ENCODE results near the gene RPTOR.

RPTOR gene

DNA sequence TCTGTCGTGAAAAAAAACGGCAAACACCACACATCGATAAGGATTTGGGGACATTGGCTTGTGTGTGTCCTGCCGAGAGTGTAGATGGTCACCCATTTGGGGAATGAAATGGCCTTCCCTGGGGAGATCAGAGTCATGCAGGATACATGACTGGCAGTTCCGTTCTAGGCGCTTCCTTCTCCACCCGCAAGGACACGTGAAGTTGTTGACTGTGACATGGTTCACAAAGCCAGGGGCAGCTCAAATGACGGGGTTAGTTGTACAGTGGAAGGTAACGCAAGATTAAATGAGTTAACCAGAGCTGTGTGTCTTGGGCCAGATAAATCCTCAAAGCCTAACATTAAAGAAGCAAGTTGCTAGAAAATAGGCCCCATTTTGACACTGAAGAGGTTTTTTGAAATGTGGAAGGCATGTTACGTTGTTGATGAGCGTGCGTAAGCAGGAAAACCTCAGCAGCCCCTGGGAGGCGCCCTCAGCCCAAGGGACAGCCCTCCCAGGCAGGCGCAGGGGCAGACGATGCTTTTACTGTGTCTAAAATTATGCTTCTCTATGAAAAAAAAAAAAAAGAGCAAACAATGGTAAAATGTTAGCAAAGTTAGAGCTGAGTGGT, 411.1 kb downstream of the RPTOR start:
- TF ChIP-seq GATA3 (IDR thresholded peaks at IDR 0.05; ENCODE audit: low read depth, low read length) (no peak), GATA2 (IDR thresholded peaks at IDR 0.05; ENCODE audit: low read depth, low read length) (no peak)

DNA sequence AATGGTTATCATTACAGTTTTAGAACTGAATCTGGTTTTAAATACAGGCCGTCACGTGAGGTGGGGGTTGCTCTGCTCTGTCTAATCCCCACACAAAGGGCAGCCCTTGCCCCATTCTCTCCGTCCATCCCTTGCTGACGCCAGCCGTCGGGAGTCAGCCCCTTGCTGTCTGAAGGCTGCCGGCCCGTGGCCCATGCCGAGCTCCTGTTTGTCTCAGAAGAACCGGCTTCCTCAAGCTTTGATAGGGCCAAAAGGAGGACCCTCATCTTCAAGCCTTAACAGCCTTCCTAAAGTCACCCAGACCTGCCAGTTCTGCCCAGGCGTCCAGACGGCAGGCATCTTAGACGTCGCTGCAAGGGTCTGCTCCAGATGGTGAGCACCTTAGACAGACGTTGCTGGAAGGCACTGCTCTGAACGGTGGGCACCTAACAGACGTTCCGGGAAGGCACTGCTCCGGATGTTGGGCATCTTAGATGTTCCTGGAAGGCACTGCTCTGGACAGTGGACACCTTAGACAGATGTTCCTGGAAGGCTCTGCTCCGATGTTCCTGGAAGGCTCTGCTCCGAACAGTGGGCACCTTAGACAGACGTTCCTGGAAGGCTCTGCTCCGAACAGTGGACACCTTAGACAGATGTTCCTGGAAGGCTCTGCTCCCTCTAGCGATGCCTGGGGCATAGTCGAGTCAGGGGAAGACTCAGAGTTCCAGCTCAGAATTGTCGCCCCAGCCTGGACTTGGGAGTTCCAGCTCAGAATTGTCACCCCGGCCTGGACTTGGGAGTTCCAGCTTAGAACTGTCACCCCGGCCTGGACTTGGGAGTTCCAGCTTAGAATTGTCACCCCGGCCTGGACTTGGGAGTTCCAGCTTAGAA, 411.9 kb downstream of the RPTOR start:
- no peak for TF ChIP-seq GATA3 (IDR thresholded peaks at IDR 0.05; ENCODE audit: low read depth, low read length)
- no peak for TF ChIP-seq GATA2 (IDR thresholded peaks at IDR 0.05; ENCODE audit: low read depth, low read length)

DNA sequence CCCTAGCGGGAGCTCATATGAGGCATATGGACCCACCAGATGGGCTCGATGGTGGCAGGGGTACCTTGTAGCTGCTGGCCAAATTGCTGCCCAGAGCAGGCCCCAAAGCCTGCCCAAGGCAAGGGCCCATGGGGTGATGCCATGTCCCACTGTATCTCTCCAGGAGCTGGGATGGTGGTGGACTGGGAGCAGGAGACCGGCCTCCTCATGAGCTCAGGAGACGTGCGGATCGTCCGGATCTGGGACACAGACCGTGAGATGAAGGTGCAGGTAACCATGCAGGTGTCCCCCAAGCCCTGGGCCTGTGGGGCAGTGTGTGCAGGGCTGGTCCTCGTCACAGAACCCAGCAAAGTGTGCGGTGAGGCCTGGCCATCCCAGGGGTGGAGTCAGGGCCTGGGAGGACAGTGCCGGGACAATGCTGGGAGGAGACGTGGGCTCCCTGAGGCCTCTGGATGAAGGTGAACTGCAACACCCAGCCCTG, 412.9 kb downstream of the RPTOR start:
- TF ChIP-seq GATA3 (IDR thresholded peaks at IDR 0.05; ENCODE audit: low read depth, low read length) (no peak), GATA2 (IDR thresholded peaks at IDR 0.05; ENCODE audit: low read depth, low read length) (no peak)

DNA sequence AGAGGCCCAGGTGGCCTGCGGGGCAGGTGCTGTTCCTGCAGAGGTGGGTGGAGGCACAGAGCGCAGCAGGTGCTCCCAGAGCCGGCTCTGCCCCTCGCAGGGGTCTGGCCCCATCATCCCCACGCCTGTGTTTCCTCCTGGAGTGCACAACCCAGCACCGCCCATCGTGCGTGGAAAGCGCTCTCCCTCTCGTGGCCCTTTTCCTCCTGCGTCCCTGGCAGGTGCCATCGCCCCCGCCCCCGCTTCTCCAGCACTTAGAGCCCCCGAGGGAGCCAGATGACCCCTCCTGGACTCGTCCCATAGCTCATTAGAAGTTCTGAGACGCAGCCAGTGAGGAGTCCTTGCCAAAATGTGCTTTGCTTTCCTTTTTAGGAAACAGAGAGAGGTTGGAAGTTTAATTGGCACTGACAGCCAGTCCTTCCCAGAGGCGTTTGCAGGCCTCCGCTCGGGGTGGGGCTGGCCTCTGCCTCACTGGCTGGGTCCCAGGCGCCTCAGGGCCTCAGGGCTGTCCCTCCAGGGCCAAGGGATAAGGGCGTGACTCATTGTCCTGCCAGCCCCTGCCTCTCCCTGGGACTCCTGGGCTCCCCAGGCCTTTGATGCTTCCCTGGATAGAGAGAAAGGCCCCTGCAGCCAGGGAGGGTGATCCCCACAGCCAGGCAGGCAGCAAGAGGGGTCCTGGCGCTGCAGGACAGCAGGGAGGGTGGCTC, 414.8 kb downstream of the RPTOR start:
- TF ChIP-seq GATA3 (IDR thresholded peaks at IDR 0.05; ENCODE audit: low read depth, low read length) (no peak), GATA2 (IDR thresholded peaks at IDR 0.05; ENCODE audit: low read depth, low read length) (no peak)

DNA sequence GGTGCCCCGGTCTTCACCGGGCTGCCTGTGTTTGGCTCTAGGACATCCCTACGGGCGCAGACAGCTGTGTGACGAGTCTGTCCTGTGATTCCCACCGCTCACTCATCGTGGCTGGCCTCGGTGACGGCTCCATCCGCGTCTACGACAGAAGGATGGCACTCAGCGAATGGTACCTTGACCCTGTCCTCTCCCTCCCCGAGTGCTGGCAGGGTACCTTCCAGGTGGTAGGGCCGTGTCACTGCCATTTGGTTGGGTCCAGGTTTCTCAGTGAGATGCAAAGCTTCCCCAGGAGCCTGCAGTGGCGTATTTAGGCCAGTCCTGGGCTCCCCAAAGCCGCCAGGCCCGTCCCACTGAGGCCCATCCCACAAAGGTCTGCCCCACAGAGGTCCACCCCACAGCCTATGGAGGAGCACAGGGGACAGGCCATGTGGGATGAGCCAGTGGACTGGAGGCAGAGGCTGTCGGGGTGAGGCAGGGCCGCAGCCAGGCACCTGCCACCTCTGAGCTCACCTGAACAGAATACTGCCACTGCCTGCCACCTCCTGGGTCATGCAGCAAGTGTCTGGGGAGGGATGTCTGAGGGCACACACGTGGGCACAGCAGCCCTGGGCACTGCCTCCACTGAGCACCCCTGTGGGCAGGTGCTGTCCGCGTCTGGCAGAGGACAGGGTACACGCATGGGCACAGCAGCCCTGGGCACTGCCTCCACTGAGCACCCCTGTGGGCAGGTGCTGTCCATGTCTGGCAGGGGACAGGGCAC, 415.6 kb downstream of the RPTOR start:
- TF ChIP-seq GATA2 (IDR thresholded peaks at IDR 0.05; ENCODE audit: low read depth, low read length) (no peak), GATA3 (IDR thresholded peaks at IDR 0.05; ENCODE audit: low read depth, low read length) (no peak)

DNA sequence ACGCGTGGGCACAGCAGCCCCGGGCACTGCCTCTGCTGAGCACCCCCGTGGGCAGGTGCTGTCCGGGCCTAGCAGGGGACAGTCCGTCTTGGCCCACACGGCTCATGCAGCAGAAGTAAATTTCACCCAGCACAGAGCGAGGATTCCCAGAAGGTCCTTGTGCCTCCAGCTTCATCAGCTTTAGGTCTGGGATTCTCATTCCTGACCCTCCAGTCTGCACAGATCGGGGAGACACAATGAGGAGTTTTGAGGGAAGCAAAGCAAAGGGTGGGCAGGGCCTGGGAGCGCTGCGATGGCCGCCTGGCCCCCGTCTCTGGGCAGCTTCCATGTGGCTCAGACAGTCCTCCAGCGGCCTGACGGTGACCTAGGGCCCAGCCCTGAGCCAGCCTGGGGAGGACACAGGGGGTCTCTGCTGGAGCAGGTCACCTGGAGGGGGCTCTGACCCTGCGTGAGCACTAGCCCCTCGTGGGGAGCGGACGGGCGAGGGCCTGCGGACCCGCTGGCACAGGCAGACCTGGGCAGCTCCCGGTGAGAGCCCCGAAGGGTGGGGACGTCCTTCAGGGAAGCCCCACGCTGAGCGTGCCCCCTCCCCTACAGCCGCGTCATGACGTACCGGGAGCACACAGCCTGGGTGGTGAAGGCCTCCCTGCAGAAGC, 416.3 kb downstream of the RPTOR start:
- TF ChIP-seq GATA3 (IDR thresholded peaks at IDR 0.05; ENCODE audit: low read depth, low read length) (no peak), GATA2 (IDR thresholded peaks at IDR 0.05; ENCODE audit: low read depth, low read length) (no peak)

DNA sequence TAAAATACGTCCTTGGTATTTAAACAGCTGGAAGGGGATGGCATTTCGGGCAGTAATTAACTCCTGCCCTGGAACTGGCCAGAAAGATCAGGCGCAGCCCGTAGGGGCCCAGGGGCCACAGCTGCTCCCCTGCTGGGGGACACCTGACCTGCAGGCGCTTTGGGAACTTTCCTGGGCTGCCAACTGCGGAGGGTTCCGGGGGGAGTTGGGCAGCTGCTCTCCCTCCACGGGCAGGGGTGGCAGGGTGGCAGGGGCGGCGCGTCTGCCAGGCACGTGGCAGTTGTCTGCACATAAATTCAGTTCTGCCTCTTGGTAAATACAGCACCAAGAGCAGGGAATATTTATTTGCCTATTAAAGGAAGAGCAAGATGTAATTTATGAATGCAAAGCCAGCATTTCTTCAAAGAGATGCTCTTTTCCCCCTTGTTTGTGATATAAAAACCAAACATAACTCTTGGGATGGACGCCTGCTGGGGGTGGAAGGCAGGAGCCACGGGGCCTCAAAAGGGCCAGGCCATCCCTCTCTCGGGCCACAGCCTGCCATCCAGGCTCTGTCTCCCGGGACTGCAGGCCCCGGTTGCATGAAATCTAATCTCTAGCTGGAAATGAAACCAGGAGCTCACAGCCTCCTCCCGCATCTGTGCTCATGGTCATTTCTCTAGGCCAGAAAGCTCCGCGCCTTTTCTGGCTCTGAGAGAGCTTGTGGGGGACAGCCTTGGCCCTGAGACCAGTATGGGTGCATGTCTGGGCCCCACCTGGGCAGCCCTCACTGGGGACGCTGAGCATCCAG, 417.1 kb downstream of the RPTOR start:
- no peak for TF ChIP-seq GATA3 (IDR thresholded peaks at IDR 0.05; ENCODE audit: low read depth, low read length)
- no peak for TF ChIP-seq GATA2 (IDR thresholded peaks at IDR 0.05; ENCODE audit: low read depth, low read length)

DNA sequence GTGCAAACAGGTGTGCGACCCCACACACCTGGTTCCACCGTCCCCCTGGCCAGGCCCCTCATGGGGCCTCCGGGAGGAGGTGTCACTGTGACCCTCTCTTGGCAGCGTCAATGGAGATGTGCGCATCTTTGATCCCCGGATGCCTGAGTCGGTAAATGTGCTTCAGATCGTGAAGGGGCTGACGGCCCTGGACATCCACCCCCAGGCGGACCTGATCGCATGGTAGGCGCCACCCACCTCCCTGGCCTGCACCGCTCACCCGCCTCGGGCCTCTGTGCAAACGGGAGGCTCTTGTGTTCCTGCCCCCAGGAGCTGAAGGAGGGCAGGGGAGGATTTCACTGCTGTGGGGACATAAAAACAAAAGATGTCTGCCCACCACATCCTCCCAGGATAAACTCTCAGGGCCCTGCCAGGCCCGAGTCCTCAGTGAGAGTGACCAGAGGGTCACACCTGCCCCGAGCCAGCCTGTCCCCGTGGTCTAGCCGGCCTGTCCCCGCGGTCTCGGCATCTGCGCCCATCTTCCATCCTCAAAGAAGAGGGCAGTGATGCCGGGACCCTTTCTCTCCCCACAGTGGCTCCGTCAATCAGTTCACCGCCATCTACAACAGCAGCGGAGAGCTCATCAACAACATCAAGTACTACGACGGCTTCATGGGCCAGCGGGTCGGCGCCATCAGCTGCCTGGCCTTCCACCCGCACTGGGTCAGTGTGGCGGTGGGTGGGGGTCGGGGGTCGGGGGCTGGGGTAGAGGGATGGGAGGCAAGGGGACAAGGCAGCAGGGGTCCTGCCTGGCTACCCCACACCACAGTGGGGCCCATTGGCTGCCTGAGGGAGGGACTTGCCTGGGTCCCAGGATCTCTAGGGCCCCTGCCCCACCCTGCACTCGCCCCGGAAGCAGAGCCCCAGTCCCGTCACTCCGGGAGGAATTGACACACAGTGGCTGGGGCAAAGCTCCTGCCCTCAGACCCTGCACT, 418.0 kb downstream of the RPTOR start:
- TF ChIP-seq GATA2 (IDR thresholded peaks at IDR 0.05; ENCODE audit: low read depth, low read length) (no peak), GATA3 (IDR thresholded peaks at IDR 0.05; ENCODE audit: low read depth, low read length) (no peak)

DNA sequence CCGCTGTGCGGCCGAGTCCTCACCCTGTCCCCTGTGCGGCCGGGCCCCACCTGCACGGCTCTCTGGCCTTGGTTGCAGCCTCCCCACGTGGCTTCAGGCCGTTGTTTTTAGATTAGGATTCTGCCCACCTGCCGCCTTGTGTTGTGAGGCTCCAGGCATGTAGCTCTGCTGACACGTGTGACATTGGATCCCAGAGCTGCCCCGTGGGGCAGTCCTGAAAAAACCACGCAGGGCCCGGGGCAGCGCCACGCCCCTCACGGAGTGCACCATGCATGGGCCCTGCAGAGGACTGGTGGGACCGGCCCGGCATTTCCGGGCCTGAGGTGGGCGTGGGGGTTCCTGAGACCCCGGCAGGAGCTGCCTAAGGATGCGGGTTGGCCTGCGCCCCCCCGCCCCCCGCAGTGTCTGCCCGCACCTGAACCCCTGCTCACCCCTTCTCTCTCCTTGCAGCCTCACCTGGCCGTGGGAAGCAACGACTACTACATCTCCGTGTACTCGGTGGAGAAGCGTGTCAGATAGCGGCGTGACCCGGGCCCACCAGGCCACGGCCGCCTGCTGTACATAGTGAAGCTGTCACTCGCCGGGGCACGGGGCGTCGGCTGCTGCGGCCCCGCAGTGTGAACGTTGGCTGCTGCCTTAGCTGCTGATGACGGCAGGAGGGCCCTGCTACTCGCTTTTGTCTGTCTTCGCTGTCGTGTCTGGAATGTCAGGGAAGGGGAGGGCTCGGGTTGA, 419.3 kb downstream of the RPTOR start:
- TF ChIP-seq GATA2 (IDR thresholded peaks at IDR 0.05; ENCODE audit: low read depth, low read length) (no peak), GATA3 (IDR thresholded peaks at IDR 0.05; ENCODE audit: low read depth, low read length) (no peak)

DNA sequence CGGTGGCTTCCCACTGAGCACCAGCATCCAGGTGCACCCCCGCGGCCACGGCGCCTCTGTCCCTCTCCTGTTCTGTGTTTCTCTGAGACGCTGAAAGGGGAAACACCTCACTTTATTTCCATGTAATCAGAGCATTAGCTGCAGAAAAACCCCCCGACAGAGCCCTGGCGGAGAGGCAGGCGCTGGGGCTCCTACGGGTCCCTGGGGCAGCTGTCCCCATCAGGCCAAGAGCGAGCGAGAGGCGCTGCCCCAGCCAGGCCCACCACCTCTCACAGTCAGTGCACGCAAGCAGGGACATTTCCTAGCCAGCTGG, 419.9 kb downstream of the RPTOR start:
- TF ChIP-seq GATA3 (IDR thresholded peaks at IDR 0.05; ENCODE audit: low read depth, low read length) (no peak), GATA2 (IDR thresholded peaks at IDR 0.05; ENCODE audit: low read depth, low read length) (no peak)
